Measurements from ENCODE around the gene KRT7. TPM values are rescaled to one million over a fixed set of nuclear protein-coding genes. Genes with fewer than 3 reads are reported as not detected.

KRT7 gene
- total and polyA plus RNA-seq, 9 of the 15 experiments (the other 6 are each of a cell fraction or from before 2014, with no cell fraction given) = 1.4 TPM; not detected in 8

DNA sequence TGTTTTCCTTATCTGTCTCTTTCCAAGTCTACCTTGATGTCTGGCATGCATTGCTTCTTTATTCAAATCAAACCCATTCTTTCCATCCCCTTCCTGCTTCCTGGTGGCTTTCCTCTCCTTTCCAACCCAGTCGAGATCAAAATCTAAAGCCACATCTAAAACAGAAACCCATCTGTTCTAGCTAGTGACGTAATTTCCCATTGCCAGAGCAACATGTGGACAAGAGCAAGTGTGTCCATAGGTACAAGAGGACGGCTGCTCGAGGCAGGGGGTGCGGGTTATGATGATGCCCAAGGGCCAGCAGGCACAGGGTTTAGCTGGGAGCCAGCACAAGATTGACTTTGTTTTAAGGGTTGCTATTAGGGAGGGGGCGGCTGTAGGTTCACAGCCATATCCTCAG is 48.2 kb upstream of the KRT7 start (continued):
- TF ChIP-seq ZNF407 (IDR thresholded peaks at IDR 0.05; ENCODE audit: low read depth) = no peak
- TF ChIP-seq SMARCB1 (IDR thresholded peaks at IDR 0.05; ENCODE audit: insufficient read length, low read depth) = no peak

All from K562 (cell line).